ENCODE results near the gene SLC23A2. TPM values are rescaled to one million over a fixed set of nuclear protein-coding genes. Genes with fewer than 3 reads are reported as not detected.
"Not testable (repeated sequence)": the region's sequence is repeated elsewhere in the genome, so short reads cannot be mapped to it uniquely, and the experiment has no call there.

SLC23A2 gene
- polyA plus RNA-seq, 3 donors: 21.0 to 26.1 (median 22.2) TPM

- DNase-seq (ENCODE audit: extremely low read depth in 1 of 11, low read depth in 9 of 11, low spot score in 4 of 11): no peak
These were observed 106.9 kb downstream of the SLC23A2 start for GRCh38 chr20:4894409-4894808.

- DNase-seq (ENCODE audit: extremely low read depth in 1 of 11, low read depth in 9 of 11, low spot score in 4 of 11): no peak
These were observed 107.6 kb downstream of the SLC23A2 start for GRCh38 chr20:4893709-4894108.

- no peak for DNase-seq (ENCODE audit: extremely low read depth in 1 of 11, low read depth in 9 of 11, low spot score in 4 of 11)
These were observed 109.3 kb downstream of the SLC23A2 start for GRCh38 chr20:4891997-4892396.

GRCh38 chr20:4891190-4891763 lies 110.0 kb downstream of the SLC23A2 start:
- no peak for DNase-seq (ENCODE audit: extremely low read depth in 1 of 11, low read depth in 9 of 11, low spot score in 4 of 11)

GRCh38 chr20:4889446-4889845 lies 111.9 kb downstream of the SLC23A2 start:
- no peak for DNase-seq (ENCODE audit: extremely low read depth in 1 of 11, low read depth in 9 of 11, low spot score in 4 of 11)

- no peak for DNase-seq (ENCODE audit: extremely low read depth in 1 of 11, low read depth in 9 of 11, low spot score in 4 of 11)
These were observed 113.7 kb downstream of the SLC23A2 start for GRCh38 chr20:4887586-4887985.

- DNase-seq (ENCODE audit: extremely low read depth in 1 of 11, low read depth in 9 of 11, low spot score in 4 of 11): no peak
These were observed 114.4 kb downstream of the SLC23A2 start for GRCh38 chr20:4886771-4887527.

GRCh38 chr20:4885877-4886276 lies 115.4 kb downstream of the SLC23A2 start:
- no peak for DNase-seq (ENCODE audit: extremely low read depth in 1 of 11, low read depth in 9 of 11, low spot score in 4 of 11)

- peak in 1 of 11 donors; percentile 19 for DNase-seq (ENCODE audit: extremely low read depth in 1 of 11, low read depth in 9 of 11, low spot score in 4 of 11)
These were observed 117.8 kb downstream of the SLC23A2 start for GRCh38 chr20:4883546-4883945.

GRCh38 chr20:4883051-4883450 lies 118.3 kb downstream of the SLC23A2 start:
- no peak for DNase-seq (ENCODE audit: extremely low read depth in 1 of 11, low read depth in 9 of 11, low spot score in 4 of 11)

GRCh38 chr20:4881006-4881730 lies 120.1 kb downstream of the SLC23A2 start:
- DNase-seq (ENCODE audit: extremely low read depth in 1 of 11, low read depth in 9 of 11, low spot score in 4 of 11): no peak

- no peak for DNase-seq (ENCODE audit: extremely low read depth in 1 of 11, low read depth in 9 of 11, low spot score in 4 of 11)
These were observed 121.3 kb downstream of the SLC23A2 start for GRCh38 chr20:4880051-4880450.

GRCh38 chr20:4878099-4878498 lies 123.2 kb downstream of the SLC23A2 start:
- DNase-seq (ENCODE audit: extremely low read depth in 1 of 11, low read depth in 9 of 11, low spot score in 4 of 11): not testable (repeated sequence)

- no peak for DNase-seq (ENCODE audit: extremely low read depth in 1 of 11, low read depth in 9 of 11, low spot score in 4 of 11)
These were observed 124.6 kb downstream of the SLC23A2 start for GRCh38 chr20:4876731-4877130.

- no peak for DNase-seq (ENCODE audit: extremely low read depth in 1 of 11, low read depth in 9 of 11, low spot score in 4 of 11)
These were observed 125.0 kb downstream of the SLC23A2 start for GRCh38 chr20:4876301-4876700.

GRCh38 chr20:4875578-4876067 lies 125.7 kb downstream of the SLC23A2 start:
- DNase-seq (ENCODE audit: extremely low read depth in 1 of 11, low read depth in 9 of 11, low spot score in 4 of 11): peak in 9 of 11 donors; percentile 19 to 64 (median 42)

- DNase-seq (ENCODE audit: extremely low read depth in 1 of 11, low read depth in 9 of 11, low spot score in 4 of 11): no peak
These were observed 127.9 kb downstream of the SLC23A2 start for GRCh38 chr20:4873396-4873795.

GRCh38 chr20:4871486-4871885 lies 129.8 kb downstream of the SLC23A2 start:
- DNase-seq (ENCODE audit: extremely low read depth in 1 of 11, low read depth in 9 of 11, low spot score in 4 of 11): no peak

- DNase-seq (ENCODE audit: extremely low read depth in 1 of 11, low read depth in 9 of 11, low spot score in 4 of 11): no peak
These were observed 130.4 kb downstream of the SLC23A2 start for GRCh38 chr20:4870906-4871305.
